Measurements from ENCODE around the gene COPS9. TPM values are rescaled to one million over a fixed set of nuclear protein-coding genes. Genes with fewer than 3 reads are reported as not detected.

The COPS9 gene
- total and polyA plus RNA-seq, 2 donors (not counting 1 experiment from before 2014, with no cell fraction given): 48.7 to 69.9 TPM

DNA sequence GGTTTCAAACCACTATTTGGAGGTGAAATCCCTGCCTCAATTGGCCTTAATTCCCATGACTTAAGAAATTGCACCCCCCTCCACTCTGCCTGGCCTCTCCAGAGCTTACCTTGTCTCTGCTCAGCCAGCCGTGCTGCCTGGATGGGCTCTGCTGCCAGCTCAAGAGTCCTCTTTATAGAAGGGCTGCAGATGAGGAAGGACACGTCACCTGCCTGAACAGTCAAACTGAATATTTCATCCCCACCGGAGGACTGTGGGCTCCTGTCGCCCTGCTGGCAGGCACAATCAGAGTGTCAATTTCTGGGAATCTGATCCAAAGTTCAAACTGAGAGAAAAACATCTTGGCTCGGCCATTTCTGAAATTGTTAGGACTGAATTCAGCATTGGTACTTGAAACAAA, 4.4 kb upstream of the COPS9 start, which contains the start of gene OTOS:
Gene OTOS (minus strand): TSS at position 148 of the 400 bp plus-strand sequence. CDS start 332 bp downstream, outside the sequence.
- no peak within 1 kb of the TSS for H3K9ac ChIP-seq (ENCODE audit: low read length)
- no peak for TF ChIP-seq EZH2 (IDR thresholded peaks at IDR 0.05; ENCODE audit: borderline replicate concordance, insufficient read depth, low read depth, low read length, poor library complexity, severe bottlenecking)
- TF ChIP-seq, protein P1, sequence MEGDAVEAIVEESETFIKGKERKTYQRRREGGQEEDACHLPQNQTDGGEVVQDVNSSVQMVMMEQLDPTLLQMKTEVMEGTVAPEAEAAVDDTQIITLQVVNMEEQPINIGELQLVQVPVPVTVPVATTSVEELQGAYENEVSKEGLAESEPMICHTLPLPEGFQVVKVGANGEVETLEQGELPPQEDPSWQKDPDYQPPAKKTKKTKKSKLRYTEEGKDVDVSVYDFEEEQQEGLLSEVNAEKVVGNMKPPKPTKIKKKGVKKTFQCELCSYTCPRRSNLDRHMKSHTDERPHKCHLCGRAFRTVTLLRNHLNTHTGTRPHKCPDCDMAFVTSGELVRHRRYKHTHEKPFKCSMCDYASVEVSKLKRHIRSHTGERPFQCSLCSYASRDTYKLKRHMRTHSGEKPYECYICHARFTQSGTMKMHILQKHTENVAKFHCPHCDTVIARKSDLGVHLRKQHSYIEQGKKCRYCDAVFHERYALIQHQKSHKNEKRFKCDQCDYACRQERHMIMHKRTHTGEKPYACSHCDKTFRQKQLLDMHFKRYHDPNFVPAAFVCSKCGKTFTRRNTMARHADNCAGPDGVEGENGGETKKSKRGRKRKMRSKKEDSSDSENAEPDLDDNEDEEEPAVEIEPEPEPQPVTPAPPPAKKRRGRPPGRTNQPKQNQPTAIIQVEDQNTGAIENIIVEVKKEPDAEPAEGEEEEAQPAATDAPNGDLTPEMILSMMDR (IDR thresholded peaks at IDR 0.05): no peak
- no peaks in the 10 kb centered on the region for H3K9me3 ChIP-seq (ENCODE audit: control extremely low read depth in 1 of 3, control insufficient read depth in 2 of 3, insufficient read depth in 1 of 3, low read length in 2 of 3)
- H3K4me3 Mint-ChIP-seq: no peak within 1 kb of the TSS
- H4K20me1 ChIP-seq (ENCODE audit: control insufficient read depth, insufficient read depth, low read length, poor library complexity, severe bottlenecking): no peaks in the 10 kb centered on the region
- peaks cover 16% of the 10 kb centered on the region for H3K4me1 Mint-ChIP-seq
- H3K27ac ChIP-seq (ENCODE audit: low read length in 2 of 2): no peak within 1 kb of the TSS
- ATAC-seq (ENCODE audit: low read depth): no peak
- 81% methylated on average over 5 of the region's 5 CpGs for WGBS (ENCODE audit: insufficient coverage)
- ChIA-PET CTCF (interaction anchor here (9.2 kb wide), 1 partner anchor 81 kb away, joined by 136 read pairs; no protein-coding TSS in a partner anchor), POLR2A (no interaction called here)
- peaks cover 10 to 17% of the 10 kb centered on the region in 2 donors for H3K4me1 ChIP-seq (ENCODE audit: control insufficient read depth in 2 of 2, insufficient read depth in 2 of 2, low read length in 2 of 2)
- no peaks in the 10 kb centered on the region for H3K9me3 Mint-ChIP-seq (ENCODE audit: insufficient read depth)
- H3K4me3 ChIP-seq (ENCODE audit: control extremely low read depth in 1 of 5, extremely low read depth in 1 of 5, insufficient read depth in 1 of 5, low read depth in 2 of 5, low read length in 4 of 5): no peak within 1 kb of the TSS
- no peaks in the 10 kb centered on the region for H3K36me3 ChIP-seq (replicated peaks in 1 of 2; ENCODE audit: control extremely low read depth in 1 of 2, control insufficient read depth in 1 of 2, extremely low read depth in 1 of 2, insufficient read depth in 2 of 2, low read length in 1 of 2)
- H3K27me3 ChIP-seq (replicated peaks in 1 of 4; ENCODE audit: control extremely low read depth in 1 of 4, control insufficient read depth in 3 of 4, insufficient read depth in 4 of 4, low read length in 3 of 4): peaks cover 0 to 15% (median 5%) of the 10 kb centered on the region in 4 experiments
- H3K79me2 ChIP-seq (ENCODE audit: control insufficient read depth, insufficient read depth, low read length): peaks cover 20% of the 10 kb centered on the region
- intact Hi-C loops (cut with micrococcal nuclease): loop anchor here (5.0 kb wide), 1 partner anchor 1353 kb away; no protein-coding TSS in a partner anchor
- no peak within 1 kb of the TSS for H2AFZ ChIP-seq (ENCODE audit: insufficient read depth, low read depth, low read length, poor library complexity, severe bottlenecking)
- H3K4me2 ChIP-seq (replicated peaks; ENCODE audit: low read depth, low read length, poor library complexity, severe bottlenecking): no peak within 1 kb of the TSS
- H3K27me3 Mint-ChIP-seq: peaks cover 12% of the 10 kb centered on the region
- no peak within 1 kb of the TSS for H3K27ac Mint-ChIP-seq
- no peak for DNase-seq

DNA sequence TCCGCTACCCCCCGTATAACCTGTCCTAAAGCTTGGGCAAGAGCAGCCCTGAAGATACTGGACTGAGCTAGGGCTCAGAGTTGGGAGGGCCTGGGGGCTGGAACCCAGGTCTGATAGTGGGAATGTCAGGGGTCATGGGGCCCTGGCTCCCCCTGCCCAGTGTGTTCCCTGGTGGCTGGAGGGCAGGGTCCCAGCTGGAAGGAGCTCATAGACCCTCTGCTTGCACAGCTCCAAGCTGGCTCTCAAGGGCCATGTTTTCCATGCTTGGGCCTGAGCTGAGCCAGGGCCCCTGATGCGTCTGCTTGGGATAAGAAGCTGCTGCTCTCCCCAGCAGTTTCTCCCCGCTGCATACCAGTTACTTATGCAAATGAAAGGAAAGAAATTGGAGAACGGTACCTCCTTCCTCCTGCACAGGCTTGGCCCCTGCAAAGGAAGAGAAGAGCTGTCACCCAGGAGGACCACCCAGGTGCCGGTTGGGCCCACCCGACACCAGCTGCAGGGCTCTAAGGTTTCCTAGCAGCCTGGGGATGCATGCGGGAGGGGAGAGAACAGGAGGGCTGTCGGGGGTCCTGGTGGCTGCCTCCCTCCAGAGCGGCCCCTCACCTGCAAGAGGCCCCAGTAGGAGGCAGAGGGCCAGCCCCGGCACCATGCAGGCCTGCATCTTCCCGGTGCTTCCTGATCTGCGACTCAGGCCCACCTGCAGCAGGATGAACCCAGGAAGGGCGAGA, 3.7 kb upstream of the COPS9 start:
- TF ChIP-seq, protein P1 (IDR thresholded peaks at IDR 0.05): no peak
- TF ChIP-seq EZH2 (IDR thresholded peaks at IDR 0.05; ENCODE audit: borderline replicate concordance, insufficient read depth, low read depth, low read length, poor library complexity, severe bottlenecking): no peak
- intact Hi-C loops (cut with micrococcal nuclease): loop anchor here (5.0 kb wide), 3 partner anchors 297 to 1353 kb away; partner anchors contain the start of genes GPC1 and HDAC4
- H3K27me3 ChIP-seq (replicated peaks in 1 of 4; ENCODE audit: control extremely low read depth in 1 of 4, control insufficient read depth in 3 of 4, insufficient read depth in 4 of 4, low read length in 3 of 4): peaks cover 0 to 15% (median 5%) of the 10 kb centered on the region in 4 experiments
- ChIA-PET CTCF (interaction anchor here (9.2 kb wide), 1 partner anchor 80 kb away, joined by 136 read pairs; no protein-coding TSS in a partner anchor), POLR2A (no interaction called here)
- H4K20me1 ChIP-seq (ENCODE audit: control insufficient read depth, insufficient read depth, low read length, poor library complexity, severe bottlenecking): peaks cover 5% of the 10 kb centered on the region
- no peaks in the 10 kb centered on the region for H3K36me3 ChIP-seq (replicated peaks in 1 of 2; ENCODE audit: control extremely low read depth in 1 of 2, control insufficient read depth in 1 of 2, extremely low read depth in 1 of 2, insufficient read depth in 2 of 2, low read length in 1 of 2)
- H3K9ac ChIP-seq (ENCODE audit: low read length): no peak overlapping the region
- DNase-seq: no peak
- H3K27ac ChIP-seq (ENCODE audit: low read length in 2 of 2): no peak overlapping the region
- Mint-ChIP-seq H3K9me3 (ENCODE audit: insufficient read depth) (no peaks in the 10 kb centered on the region), H3K4me1 (peaks cover 22% of the 10 kb centered on the region), H3K27ac (no peak overlapping the region), H3K4me3 (no peak overlapping the region), H3K27me3 (peaks cover 12% of the 10 kb centered on the region)
- H3K4me1 ChIP-seq (ENCODE audit: control insufficient read depth in 2 of 2, insufficient read depth in 2 of 2, low read length in 2 of 2): peaks cover 16 to 24% of the 10 kb centered on the region in 2 donors
- ATAC-seq (ENCODE audit: low read depth): no peak
- H2AFZ ChIP-seq (ENCODE audit: insufficient read depth, low read depth, low read length, poor library complexity, severe bottlenecking): no peak overlapping the region
- peaks cover 26% of the 10 kb centered on the region for H3K79me2 ChIP-seq (ENCODE audit: control insufficient read depth, insufficient read depth, low read length)
- H3K4me3 ChIP-seq (ENCODE audit: control extremely low read depth in 1 of 5, extremely low read depth in 1 of 5, insufficient read depth in 1 of 5, low read depth in 2 of 5, low read length in 4 of 5): no peak overlapping the region
- H3K9me3 ChIP-seq (ENCODE audit: control extremely low read depth in 1 of 3, control insufficient read depth in 2 of 3, insufficient read depth in 1 of 3, low read length in 2 of 3): no peaks in the 10 kb centered on the region
- no peak overlapping the region for H3K4me2 ChIP-seq (replicated peaks; ENCODE audit: low read depth, low read length, poor library complexity, severe bottlenecking)
- WGBS (ENCODE audit: insufficient coverage): 77% methylated on average over 12 of the region's 14 CpGs

Data from B cell (primary cell).